Activated CD4-positive, CD25-positive, alpha-beta regulatory T cell treated with anti-CD3 and anti-CD28 coated beads, Interleukin-2, amount 50 U/mL, for 16 hours (primary cell): ENCODE results near the gene SCN9A.
"Not testable (repeated sequence)": the region's sequence is repeated elsewhere in the genome, so short reads cannot be mapped to it uniquely, and the experiment has no call there.

Source experiments
- DNase-seq: peaks from one replicate; pipeline ENCODE4 v3.0.0-alpha.2; 2020; ENCODE audit warnings: low read depth, low spot score

The SCN9A gene

DNA sequence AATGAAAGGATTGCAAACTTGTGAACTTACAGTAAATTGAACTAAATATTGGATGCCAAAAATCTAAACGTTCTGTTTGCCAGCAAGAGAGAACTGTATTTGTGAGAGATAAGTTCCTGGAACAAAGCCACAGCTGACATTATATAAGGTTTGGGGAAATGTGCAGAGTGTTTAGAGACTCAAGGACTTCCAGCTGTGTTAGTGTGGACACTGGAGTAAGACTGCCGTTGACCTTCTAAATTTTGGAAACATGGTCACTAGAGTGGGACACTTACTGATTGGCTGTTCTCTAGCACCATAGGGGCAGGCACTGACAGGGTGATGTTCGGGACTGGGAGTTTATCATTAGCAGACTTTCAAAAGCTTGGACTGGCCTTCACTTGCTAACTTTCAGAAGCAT is 40.5 kb downstream of the SCN9A start:
- no peak for DNase-seq

DNA sequence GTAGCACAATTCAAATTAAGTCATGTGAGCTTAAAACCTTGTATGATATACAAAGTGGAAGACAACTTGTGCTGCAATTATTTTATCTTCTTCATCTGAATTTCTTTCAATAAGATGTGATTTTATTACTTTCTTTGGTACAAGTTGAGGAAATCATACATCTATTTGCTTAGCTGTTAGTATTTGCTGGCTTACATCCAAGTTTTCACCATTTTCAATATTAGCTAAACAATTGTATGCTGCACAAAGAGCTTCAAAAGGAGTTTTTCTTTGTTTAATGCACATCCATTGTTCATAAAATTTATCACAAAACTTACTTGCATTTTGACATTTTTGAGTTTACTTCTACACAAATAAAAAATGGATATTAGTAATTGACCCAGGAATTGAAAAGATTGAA is 40.9 kb downstream of the SCN9A start:
- no peak for DNase-seq

DNA sequence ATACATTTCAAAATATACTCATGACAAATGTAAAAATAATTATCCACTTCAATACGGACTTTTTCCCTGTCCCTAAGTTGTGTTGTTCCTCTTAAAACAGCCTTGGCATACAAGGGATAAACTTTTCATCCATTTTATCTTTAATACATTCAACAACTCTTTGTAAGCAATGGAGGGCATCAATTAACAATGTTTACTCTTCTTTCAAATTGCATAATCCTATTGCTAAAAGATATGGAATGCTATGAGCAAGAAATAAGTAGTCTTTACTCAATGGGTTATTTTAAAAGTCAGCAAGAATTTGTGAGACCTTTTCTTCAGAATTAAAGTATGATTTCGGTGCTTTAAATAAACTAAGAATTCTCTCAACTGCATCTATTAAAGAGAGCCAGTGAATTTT is 41.9 kb downstream of the SCN9A start:
- DNase-seq, result no peak

DNA sequence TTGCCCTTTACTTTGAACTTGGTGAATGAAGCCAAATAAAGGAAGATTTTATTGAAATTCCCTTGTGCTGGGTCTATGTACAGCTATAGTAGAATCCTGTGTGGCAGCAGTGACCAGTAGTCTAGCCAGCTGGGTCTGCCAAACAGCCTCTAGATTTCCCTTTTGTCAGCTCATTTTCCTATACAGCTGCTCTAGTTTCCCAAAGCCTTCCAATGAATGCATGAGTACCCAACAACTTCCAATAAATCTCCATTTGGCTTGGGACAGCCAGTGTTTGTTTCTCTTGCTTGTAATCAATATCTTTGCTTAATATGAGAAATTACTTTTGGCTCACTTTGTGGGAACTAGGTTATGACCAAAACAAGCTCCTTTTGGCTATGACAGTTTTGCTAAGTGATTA is 43.6 kb downstream of the SCN9A start:
- DNase-seq, result no peak

DNA sequence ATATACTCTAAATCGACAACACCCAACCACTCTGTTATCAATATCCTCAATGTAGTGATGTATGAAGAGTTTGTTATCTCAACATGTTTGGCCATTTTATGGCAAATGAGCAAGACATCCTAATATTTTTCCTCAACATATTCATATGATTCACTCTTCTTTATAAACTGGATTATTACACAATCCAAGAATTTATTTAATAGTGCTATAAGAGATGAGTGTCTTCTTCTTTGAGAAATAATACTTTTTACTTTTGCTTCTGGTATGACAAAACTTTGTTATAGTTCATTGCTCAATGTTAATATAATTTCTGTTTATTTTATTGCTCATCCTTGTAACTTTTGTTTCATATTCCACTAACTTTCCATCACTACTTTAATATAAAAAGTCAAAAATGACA is 44.3 kb downstream of the SCN9A start:
- no peak for DNase-seq

DNA sequence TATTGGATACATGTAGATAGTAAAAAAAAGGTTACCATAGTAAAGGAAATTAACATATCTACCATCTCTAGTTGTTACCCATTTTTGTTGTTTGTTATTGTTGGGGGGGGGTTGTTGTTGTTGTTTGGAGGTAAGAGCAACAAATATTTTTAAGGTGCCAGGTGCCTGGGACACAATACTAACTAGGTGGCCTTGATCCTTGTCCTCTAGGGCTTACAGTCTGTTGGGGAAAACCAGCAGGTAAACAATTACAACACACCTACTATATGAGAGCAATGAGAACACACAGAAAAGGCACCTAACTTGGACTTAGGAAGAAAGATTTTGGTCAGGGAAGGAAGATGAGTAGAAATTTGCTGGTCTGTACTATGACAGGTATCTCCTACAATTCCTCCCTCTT is 46.3 kb downstream of the SCN9A start:
- DNase-seq, result no peak

DNA sequence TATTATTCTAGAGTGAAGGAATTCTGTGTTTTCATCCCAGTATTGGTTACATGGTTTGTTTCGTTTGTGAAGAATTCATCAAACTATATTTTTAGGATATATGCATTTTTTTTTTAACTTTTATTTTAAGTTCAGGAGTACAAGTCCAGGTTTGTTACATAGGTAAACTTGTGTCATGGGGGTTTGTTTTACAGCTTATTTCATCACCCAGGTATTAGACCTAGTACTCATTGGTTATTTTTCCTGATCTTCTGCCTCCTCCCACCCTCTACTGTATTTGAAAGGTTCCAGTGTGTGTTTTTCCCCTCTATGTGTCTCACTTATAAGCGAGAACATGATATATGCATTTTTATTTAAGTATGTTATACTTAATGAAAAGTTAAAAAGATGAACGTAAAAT is 47.6 kb downstream of the SCN9A start:
- DNase-seq, result no peak

DNA sequence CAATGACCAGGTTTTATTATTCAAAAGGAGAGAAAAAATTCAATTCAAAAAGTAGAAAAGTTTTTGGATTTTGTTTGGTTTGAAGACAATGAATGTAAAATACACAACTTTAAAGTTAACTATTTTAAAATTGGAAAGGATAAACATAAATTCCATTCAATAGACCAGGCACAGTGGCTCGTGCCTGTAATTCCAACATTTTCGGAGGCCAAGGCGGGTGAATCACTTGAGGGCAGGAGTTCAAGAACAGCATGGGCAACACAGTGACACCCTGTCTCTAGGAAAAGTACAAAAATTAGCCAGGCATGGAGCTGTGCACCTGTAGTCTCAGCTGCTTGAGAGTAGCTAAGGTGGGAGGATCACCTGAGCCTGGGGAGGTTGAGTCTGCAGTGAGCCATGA is 54.7 kb downstream of the SCN9A start:
- DNase-seq, result no peak

DNA sequence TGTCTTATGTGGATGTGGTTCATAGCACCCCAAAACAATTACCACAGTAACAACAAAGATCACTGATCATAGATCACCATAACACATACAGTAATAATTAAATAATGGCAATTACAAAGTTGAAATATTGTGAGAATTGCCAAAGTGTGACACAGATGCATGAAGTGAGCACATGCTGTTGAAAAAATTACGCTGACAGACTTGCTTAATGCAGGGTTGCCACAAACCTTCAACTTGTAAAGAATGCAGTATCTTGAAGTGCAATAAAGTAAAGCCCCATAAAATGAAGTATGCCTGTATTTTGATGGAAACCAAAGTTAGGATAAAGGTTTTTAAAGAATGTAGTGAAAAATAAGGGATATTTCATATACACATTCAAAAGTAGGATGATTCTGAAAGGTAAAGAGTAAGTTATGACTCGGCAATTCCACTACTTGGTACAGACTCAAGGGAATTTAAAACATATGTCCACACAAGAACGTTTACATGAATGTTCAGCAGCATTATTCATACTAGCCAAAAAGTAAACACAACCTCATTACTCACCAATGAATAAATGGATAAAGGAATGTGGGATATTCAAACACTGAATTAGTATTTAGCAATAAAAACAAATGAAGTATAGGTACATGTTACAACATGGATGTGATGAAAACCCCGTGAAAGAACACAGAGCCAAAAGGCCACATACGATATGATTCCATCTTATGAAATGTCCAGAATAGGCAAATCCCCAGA is 61.6 kb downstream of the SCN9A start:
- DNase-seq, result no peak

DNA sequence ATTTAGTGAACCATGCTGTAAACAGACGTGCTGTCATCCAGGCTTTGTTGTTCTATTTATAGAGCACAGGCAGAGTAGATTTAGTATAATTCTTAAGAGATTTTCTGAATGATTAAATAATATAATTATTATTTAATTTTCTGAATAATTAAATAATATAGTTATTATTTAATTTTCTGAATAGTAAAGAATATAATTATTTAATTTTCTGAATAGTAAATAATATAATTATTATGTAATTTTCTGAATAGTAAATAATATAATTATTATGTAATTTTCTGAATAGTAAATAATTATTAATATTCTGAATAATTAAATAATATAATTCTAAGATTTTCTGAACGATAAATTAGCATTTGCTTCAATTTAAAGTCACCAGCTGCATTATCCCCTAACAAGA is 62.9 kb downstream of the SCN9A start:
- DNase-seq, result not testable (repeated sequence)

DNA sequence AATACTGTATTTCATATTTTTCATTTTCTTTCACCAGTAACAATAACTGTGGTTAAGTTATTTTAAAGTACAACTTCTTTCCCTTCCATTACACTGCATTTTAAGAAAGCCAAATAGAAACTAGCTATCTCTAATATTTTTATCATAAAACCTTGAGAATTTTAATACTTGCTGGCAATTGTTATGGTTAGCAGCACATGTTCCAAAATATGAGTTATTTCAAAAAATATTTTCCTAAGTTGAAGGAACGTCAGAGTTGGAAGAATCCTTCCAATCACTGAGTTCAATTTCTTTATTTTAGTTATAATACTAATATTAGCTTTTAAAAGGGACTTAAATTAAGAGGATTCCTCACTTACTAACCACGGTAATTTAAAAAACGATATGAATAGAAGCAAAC is 68.4 kb downstream of the SCN9A start:
- no peak for DNase-seq

DNA sequence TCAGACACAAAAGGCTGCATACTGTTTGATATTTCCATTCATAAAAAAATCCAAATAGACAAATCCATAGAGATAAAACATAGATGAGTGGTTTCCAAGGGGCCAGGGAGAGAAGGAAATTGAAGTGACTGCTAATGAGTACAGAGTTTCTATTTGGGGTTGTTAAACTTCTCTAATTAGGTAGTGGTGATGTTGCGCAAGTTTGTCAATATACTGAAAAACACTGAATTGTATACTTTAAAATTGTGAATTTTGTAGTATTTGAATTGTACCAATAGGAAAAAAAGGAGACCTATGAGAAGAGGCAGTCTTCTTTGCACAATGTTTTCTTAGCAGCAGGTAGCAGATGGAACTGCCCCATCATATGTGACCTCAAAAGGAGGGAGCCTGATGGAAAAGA is 71.1 kb downstream of the SCN9A start:
- DNase-seq, result no peak

DNA sequence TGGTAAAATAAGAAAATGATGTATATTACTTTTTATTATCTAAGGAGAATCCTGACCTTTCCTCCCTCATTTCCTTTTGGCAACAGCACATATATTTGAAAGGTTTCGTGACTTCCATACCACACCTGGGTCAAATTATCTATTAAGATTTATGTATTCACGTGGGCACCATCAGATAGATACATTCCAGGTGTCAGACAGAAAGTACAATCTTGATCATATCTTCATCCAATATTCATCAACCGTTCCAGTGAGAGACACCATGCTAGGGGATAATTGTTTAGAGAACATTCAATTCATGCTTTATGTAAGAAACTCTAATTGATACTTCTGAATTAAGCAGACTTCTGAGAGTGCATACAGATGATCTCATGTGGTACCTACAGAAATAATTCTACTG is 73.7 kb downstream of the SCN9A start:
- DNase-seq, result no peak

DNA sequence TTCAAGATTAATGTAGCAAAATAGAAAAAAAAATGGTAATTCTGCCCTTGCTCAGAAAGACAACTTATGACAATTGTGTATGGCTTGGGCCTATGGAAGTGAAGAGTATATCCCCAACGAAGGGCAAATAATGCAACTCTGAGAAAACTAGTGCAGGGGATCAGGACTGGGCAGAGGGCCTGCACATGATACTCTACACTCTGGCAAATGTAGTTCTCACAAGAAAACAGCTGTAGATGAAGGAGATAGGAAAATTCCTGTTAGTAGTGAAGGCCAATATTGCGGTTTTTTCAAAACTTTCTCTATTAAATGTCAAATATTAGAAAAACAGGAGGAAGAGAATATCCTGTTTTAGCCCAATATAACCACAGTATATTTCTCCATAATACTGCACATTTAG is 77.8 kb downstream of the SCN9A start:
- no peak for DNase-seq

DNA sequence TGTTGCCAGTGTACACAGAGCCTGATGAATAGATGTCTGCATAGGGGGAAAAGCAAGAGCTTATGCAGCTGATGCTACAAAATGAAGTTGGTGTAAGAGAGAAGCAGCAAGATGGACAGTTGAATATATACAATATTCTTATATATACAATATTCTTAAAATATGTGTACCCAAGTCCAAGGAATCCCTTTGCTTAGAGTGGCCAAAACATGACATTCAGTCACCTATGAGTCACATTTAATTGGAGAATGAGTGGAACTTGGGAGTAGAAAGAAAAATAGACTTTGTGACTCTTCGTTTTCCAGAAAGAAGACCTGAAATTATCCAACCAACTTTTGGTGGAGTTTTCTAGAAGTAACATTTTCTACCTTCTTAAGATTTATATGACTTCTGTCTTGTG is 81.8 kb downstream of the SCN9A start:
- DNase-seq, result no peak

DNA sequence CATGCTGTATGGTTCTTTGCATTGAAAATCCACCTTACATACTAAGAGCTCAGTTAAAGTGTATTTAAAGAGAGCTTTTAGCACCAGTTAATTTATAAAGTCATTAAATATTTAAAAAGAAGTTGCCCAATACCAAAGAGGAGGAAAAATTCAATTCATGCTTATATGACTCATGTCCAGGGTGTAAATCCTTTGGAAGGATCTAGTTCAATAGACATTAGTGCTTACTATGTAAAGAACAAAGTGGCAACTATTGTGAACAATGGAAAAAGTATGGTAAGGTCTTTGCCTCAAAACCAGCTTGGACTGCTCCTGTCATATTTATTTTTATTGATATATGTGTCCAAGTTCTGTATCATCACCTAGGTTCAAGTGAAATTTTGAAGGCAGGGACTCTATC is 90.5 kb downstream of the SCN9A start:
- no peak for DNase-seq

DNA sequence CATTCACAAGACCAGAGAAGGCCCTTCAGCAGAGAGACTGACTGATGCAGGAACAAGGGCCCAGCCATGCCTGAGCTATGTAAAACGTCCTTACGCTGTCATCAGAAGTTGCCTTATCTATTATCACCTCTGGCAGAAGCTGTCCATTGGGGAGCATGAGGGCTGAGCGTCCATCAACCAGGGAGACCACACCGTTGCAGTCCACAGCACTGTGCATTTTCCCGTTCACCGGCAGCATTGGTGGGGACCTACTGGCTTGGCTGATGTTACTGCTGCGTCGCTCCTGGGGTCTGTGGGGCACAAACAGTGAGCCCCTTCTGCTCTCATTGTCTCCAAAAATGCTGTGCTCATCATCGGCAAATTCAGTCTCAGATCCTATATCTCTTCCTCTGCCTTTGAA is 91.4 kb downstream of the SCN9A start:
- no peak for DNase-seq

DNA sequence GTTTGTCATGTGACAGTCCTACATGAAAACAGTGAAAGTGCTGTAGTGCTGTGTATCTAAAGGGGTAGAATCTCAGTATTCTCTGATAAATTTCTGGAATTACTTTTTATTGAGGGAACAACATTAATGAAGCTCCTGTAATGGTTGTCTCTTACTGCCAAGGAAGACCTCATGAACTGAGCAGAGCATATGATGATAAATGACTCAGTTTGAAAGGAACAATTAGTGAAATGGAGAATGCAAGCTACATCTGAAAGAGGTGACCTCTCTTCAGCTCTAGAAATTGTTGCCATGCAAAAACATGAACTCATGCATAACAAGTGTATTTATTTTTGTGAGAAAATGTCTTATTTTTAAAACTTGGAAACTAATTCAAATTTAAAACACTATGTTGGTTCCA is 93.6 kb downstream of the SCN9A start:
- DNase-seq, result no peak

DNA sequence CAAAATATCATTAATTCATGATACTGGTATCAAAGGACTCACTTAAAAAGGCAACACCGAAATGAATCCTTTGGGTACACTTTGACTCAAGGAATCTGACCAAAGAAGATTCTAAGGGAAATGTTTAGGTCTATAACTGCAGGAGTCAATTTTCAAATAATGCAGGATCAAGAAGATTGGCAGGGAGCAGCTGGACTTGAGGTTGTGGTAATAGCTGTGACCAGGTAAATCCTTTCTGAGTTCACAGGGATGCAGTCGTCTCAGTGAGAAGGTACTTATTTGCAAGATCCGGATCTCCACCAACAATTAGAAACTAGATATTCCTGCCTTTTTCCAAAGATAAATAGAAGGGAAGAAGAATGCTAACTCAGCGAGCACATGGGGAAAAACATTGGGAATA is 96.9 kb downstream of the SCN9A start:
- DNase-seq, result no peak

DNA sequence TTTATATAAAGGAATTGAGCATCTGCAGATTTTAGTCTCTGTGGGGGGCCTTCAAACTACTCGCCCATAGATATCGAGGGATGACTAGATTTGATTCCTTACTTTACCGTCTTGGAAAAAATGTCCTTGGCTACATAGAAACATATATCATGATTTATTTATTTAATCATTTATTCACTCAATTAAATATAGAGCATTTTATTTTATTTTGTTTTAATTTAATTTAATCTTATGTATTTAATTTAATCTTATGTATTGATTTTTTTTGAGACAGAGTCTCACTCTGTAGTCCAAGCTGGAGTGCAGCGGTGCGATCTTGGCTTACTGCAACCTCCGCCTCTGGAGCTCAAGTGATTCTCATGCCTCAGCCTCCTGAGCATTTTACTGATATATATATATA is 105.4 kb downstream of the SCN9A start:
- no peak for DNase-seq

DNA sequence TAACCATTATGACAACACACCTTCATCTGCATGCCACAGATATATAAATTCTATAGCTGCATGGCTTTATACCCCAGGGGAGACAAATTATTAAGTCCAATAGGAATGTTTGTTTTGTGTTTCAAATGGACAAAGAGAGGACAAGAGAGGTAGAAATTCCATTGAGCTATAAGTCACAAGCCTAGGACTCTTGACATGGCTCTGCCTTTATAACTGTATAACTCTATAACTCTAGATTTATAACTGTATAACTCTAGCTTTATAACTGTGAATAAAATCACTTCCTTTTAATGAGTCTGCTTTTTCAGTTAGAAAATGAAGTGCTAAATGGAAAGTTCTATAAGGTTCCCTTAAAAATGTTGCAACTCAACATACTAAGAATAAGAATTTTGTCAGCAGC is 106.4 kb downstream of the SCN9A start:
- DNase-seq, result no peak

DNA sequence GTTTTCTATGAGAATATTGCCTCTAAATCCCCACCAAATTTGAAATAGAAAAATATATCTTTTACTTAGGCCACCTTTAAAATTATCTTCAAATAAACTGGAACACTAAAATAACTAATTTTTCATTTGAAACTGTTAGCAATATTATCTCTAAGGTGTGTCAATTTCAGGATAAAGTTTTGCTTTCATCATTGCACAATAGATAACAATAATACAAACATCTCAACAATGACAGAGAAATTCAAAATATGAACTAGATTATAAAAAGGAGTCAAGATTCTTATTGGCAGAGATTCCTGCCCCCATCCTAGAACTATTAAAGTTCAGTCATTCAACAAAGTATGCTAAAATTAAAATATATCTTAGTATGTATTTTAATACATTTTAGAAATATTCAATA is 117.9 kb downstream of the SCN9A start:
- no peak for DNase-seq

DNA sequence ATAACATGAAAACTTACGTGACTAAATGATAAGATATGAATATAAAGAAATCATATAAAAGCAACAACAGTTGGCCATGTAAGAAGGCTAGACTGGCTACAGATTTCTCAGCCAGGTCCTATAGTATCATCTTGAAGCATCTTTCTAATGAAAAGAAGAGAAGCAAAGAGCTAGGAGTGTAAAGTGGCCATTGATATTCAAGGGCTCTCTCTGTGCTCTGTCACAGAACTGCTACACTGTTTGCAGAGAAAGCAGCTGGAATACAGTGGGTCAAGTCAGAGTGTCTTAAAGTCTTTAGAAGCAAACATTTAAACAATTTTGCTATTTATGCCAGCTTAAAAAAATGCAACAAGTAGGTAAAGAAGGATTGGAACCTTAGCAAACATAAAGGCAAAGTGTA is 118.8 kb downstream of the SCN9A start:
- no peak for DNase-seq

DNA sequence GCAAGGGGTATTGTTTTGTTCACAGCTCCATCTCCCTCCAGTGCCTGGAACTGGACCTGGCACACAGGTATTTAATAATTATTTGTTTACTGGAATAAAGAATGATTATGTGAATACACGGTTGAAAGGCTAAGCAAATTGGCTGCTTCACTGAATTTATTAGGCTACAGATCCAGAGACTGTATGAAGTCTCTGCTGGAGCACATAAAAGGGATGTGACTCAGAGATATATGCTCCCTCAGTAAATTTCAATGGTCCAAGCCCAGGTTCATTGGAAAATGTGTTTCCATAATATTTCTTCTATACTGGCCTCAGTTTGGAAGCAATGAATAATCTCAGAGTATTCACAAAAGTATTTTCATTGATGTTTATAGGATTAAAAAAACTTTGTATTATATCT is 126.4 kb downstream of the SCN9A start:
- no peak for DNase-seq
